ENCODE results near the gene TCN2. TPM values are rescaled to one million over a fixed set of nuclear protein-coding genes. Genes with fewer than 3 reads are reported as not detected.
A peak's percentile ranks its signal among the peaks of the same experiment; 100 is the strongest.

The TCN2 gene
- total RNA-seq, 4 donors from 2014 or later: 26.3 to 55.1 (median 41.4) TPM

GRCh38 chr22:30604723-30605122, 2.3 kb upstream of the TCN2 start:
- H3K9me3 ChIP-seq: no peaks in the 10 kb centered on the region
- TF ChIP-seq CTCF (IDR thresholded peaks at IDR 0.05) (no peak), POLR2A (IDR thresholded peaks at IDR 0.05) (no peak)
- H3K27ac ChIP-seq: no peak overlapping the region
- intact Hi-C loops (cut with DNase I): no loop called here
- 91 to 92% methylated on average over 2 of the region's 2 CpGs for WGBS, 2 donors
- H3K36me3 ChIP-seq: no peaks in the 10 kb centered on the region
- no peak overlapping the region for H3K4me3 ChIP-seq (replicated peaks in 1 of 3)
- no peaks in the 10 kb centered on the region for H3K27me3 ChIP-seq
- no peak for DNase-seq
- peaks cover 19% of the 10 kb centered on the region in 2 donors for H3K4me1 ChIP-seq

GRCh38 chr22:30605449-30606110, 1.4 kb upstream of the TCN2 start:
- Histone ChIP-seq H3K27ac (peak overlapping the region in 1 of 3 donors; percentile 85), H3K27me3 (no peaks in the 10 kb centered on the region), H3K4me1 (peaks cover 19% of the 10 kb centered on the region in 2 donors), H3K36me3 (no peaks in the 10 kb centered on the region), H3K4me3 (replicated peaks in 1 of 3) (peak overlapping the region in 1 of 3 donors; percentile 36), H3K9me3 (no peaks in the 10 kb centered on the region)
- intact Hi-C loops (cut with DNase I): no loop called here
- TF ChIP-seq POLR2A (IDR thresholded peaks at IDR 0.05) (no peak), CTCF (IDR thresholded peaks at IDR 0.05) (peak; percentile 16 to 58 (median 36))
- DNase-seq: peak; percentile 18 to 33
- WGBS, 2 donors: 37 to 38% methylated on average over 9 of the region's 9 CpGs

GRCh38 chr22:30607300-30607930, 441 bp downstream of the TCN2 start:
- Histone ChIP-seq H3K4me3 (replicated peaks in 1 of 3) (peak overlapping the region in 2 of 3 donors; percentile 30 to 36), H3K27ac (peak overlapping the region; percentile 58 to 85 (median 77)), H3K4me1 (peaks cover 19% of the 10 kb centered on the region in 2 donors), H3K36me3 (no peaks in the 10 kb centered on the region), H3K9me3 (no peaks in the 10 kb centered on the region), H3K27me3 (no peaks in the 10 kb centered on the region)
- intact Hi-C loops (cut with DNase I): no loop called here
- WGBS, 2 donors: 80 to 82% methylated on average over 7 of the region's 7 CpGs
- TF ChIP-seq POLR2A (IDR thresholded peaks at IDR 0.05): no peak
- no peak for DNase-seq

GRCh38 chr22:30607939-30608338, 965 bp downstream of the TCN2 start:
- H3K27ac ChIP-seq: peak overlapping the region in 2 of 3 donors; percentile 6 to 85
- 72 to 80% methylated on average over 7 of the region's 7 CpGs for WGBS, 2 donors
- intact Hi-C loops (cut with DNase I): no loop called here
- no peak for DNase-seq
- H3K9me3 ChIP-seq: no peaks in the 10 kb centered on the region
- TF ChIP-seq POLR2A (IDR thresholded peaks at IDR 0.05) (no peak), CTCF (IDR thresholded peaks at IDR 0.05) (no peak)
- H3K4me3 ChIP-seq (replicated peaks in 1 of 3): no peak overlapping the region
- peaks cover 0 to 3% of the 10 kb centered on the region in 2 donors for H3K36me3 ChIP-seq
- peaks cover 19% of the 10 kb centered on the region in 2 donors for H3K4me1 ChIP-seq
- H3K27me3 ChIP-seq: no peaks in the 10 kb centered on the region

GRCh38 chr22:30609260-30610185, 2.5 kb downstream of the TCN2 start:
- DNase-seq: peak in 1 of 2 donors; percentile 9
- peaks cover 19% of the 10 kb centered on the region in 2 donors for H3K4me1 ChIP-seq
- intact Hi-C loops (cut with DNase I): no loop called here

More at GRCh38 chr22:30609260-30610185, 2.5 kb downstream of the TCN2 start:
- H3K4me3 ChIP-seq (replicated peaks in 1 of 3): no peak overlapping the region
- peaks cover 3 to 7% of the 10 kb centered on the region in 2 donors for H3K36me3 ChIP-seq
- no peak for TF ChIP-seq POLR2A (IDR thresholded peaks at IDR 0.05)
- TF ChIP-seq CTCF (IDR thresholded peaks at IDR 0.05): no peak
- no peaks in the 10 kb centered on the region for H3K27me3 ChIP-seq
- H3K27ac ChIP-seq: peak overlapping the region in 2 of 3 donors; percentile 24 to 51
- 68 to 73% methylated on average over 17 of the region's 17 CpGs for WGBS, 2 donors
- H3K9me3 ChIP-seq: no peaks in the 10 kb centered on the region

All from thyroid gland (tissue), 4 donors.